Fibroblast of pulmonary artery (primary cell): ENCODE data around the gene MPO.

Experiments
- DNase-seq: peaks from one replicate; pipeline ENCODE4 v3.0.0-alpha.2; 2010; ENCODE audit warnings: low read depth
- H3K4me3 ChIP-seq: replicated peaks from 2 replicates; pipeline ENCODE4 v1.5.1; 2011; ENCODE audit warnings: low read depth, mild to moderate bottlenecking, control low read depth, low read length, moderate library complexity
- TF ChIP-seq, protein P1 (sequence below): IDR thresholded peaks from 2 replicates; pipeline ENCODE4 v1.5.1; 2011; ENCODE audit warnings: mild to moderate bottlenecking, control low read depth, low read length, inconsistent platforms; ENCODE audit errors: missing control alignments

Gene MPO

DNA sequence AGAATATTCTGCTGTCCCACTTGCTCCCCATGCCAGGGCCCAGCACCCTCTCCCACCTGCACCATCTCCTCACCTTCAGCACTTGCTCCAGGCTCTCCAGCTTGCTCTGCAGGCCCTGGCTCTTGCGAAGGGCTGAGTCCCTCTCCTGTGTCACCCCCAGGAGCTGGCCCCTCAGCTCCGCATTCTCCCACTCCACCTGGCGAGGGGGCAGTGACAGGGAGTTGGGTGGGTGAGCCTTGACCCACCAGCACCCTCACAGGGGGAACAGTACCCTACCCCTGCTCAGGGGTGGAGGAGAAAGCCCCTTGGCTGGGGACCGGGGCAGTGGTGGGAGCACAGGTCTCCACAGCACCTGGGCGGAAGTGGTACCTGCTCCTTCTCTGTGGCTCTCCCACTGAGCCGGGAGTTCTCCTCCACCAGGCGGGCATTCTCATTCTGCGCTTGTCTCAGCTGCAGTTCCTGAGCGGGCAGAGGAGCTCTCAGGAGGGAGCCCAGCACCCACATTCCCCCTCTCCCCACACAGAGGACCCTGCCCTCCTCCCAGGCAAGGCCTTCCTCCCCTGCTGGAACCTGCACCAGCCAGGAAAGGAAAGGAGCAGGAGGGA lies 41.9 kb upstream of the MPO start:
- no peak for DNase-seq
- H3K4me3 ChIP-seq, result no peak overlapping the region
- TF ChIP-seq, protein P1, sequence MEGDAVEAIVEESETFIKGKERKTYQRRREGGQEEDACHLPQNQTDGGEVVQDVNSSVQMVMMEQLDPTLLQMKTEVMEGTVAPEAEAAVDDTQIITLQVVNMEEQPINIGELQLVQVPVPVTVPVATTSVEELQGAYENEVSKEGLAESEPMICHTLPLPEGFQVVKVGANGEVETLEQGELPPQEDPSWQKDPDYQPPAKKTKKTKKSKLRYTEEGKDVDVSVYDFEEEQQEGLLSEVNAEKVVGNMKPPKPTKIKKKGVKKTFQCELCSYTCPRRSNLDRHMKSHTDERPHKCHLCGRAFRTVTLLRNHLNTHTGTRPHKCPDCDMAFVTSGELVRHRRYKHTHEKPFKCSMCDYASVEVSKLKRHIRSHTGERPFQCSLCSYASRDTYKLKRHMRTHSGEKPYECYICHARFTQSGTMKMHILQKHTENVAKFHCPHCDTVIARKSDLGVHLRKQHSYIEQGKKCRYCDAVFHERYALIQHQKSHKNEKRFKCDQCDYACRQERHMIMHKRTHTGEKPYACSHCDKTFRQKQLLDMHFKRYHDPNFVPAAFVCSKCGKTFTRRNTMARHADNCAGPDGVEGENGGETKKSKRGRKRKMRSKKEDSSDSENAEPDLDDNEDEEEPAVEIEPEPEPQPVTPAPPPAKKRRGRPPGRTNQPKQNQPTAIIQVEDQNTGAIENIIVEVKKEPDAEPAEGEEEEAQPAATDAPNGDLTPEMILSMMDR, result no peak

GRCh38 chr17:58321571-58322525 lies 41.1 kb upstream of the MPO start:
- DNase-seq, result no peak
- no peak overlapping the region for H3K4me3 ChIP-seq
- TF ChIP-seq, protein P1, result no peak

DNA sequence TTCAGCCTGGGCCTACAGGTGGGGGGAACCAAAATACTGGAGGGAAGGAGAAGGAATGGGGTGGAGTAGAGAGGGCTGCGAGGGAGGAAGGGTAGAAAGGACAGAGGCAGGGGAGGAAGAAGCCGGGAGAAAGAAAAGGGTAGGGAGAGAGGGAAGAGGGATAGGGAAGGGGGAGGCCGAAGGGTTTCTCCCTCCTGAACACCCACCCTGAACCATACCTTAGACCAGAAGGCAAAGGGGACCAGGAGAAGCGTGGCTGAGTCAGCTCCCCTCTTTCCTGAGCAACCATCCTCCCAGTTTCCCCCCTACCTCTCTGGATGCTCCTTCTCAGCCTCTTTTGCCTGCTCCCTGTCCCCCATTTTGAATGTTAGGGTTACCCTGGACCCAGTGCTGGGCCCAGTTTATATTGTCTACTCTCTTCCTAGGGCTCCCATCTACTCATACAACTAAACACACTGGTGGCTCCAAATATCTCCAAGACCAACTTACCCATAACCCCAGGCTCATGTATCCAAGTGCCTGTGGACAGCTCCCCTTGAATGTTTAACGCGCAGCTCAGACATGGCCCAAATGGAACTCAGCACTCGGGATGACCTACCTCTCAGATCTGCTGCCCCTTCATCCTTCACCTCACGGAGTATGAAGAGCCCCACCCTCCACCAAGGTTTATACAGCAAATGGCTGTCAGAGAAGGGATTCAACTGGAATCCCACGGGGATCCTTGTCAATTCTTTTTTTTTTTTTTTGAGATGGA lies 40.0 kb upstream of the MPO start:
- TF ChIP-seq, protein P1, result no peak
- H3K4me3 ChIP-seq, result no peak overlapping the region
- DNase-seq, result no peak

DNA sequence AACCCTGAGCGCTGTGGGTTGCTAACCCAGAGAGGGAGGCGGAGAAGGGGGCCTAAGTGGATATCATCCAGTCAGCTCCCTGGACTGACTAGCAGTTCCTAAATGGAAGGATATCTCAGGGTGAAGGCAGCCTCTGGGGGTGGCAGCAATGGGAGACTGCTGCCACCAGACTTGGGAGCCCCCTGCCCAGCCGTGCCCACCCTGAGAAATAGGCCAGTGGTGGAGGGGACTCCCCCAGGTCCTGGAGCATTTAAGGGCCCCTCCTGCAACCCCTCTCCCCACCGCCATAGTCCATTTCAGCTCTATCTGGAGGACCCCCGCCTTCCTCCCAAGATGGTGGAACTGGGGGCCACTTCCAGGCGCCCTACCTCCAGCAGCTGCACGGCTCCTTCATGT lies 39.4 kb upstream of the MPO start:
- TF ChIP-seq, protein P1, result no peak
- DNase-seq, result no peak

DNA sequence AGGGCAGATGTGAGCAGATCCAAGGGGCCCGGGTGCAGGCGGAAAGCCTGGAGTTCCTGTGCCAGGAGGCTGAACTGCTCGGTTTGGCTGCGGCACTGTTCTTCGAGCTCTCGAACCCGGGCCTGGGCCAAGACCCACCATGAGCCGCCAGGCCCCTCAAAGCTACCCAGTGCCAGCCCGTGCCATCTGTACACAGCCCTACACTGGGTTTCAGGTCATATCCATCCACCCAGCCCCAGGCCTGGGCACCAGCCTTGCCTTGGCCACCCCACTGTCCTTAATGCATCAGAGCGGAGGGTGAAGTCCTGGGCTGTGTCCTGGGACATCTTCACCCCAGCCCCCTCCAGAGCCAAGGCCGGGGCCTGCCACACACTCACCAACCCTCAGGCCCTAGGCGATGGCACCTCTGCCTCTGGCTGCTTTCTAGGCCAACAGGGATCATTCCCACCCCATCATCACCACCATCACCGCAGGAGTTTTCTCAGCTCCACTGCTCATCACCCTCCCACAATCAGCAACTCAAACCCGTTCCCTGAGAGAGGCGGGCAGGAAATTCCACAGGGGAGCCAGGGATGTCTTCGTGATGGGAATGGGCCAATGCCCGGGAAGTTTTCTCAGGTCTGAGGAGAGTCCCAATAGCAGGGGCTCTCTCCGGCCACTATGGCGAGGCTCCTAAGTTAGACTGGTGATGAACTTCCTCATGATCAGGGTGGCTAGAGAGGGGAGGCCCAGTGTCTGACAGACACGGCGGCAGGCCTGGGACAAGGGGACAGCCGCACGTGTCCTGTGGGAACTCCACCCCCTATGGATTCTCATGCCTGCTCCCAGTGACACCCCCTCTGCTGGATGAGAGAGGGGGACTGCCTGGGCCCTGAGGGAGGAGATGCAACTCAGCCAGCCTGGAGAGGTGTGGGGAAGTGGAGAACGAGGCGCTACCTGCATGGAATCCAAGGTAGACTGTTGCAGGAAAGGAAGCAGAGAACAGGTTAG lies 38.7 kb upstream of the MPO start:
- DNase-seq, result no peak
- TF ChIP-seq, protein P1, result no peak
- no peak overlapping the region for H3K4me3 ChIP-seq

More for the DNA sequence above, 39.4 kb upstream of the MPO start:
- H3K4me3 ChIP-seq, result no peak overlapping the region

GRCh38 chr17:58318627-58319172 lies 38.0 kb upstream of the MPO start:
- TF ChIP-seq, protein P1, result no peak
- H3K4me3 ChIP-seq, result no peak overlapping the region
- no peak for DNase-seq
